H1 (cell line): ENCODE results near the gene FAM193A.

ENCODE experiments used
- ATF3 ChIP-seq: IDR thresholded peaks from 2 replicates; pipeline ENCODE4 v1.6.1; 2011; ENCODE audit warnings: low read depth, mild to moderate bottlenecking, low read length; ENCODE audit not compliant: insufficient read depth
- CBX8 ChIP-seq: fragments of 300-800, 300-1000 bp; sonication (generic); IDR thresholded peaks from 2 replicates; pipeline ENCODE4 v1.7.1; 2016; ENCODE audit warnings: low read depth, low read length, borderline replicate concordance
- CTCF ChIP-seq, 3 experiments: IDR thresholded peaks; 1 replicate in 2 of 3; 2 replicates in 1 of 3; pipeline versions ENCODE4 v1.5.1 to v1.6.1; 2011; ENCODE audit warnings: low read length in 3 of 3, mild to moderate bottlenecking in 3 of 3, inconsistent platforms in 2 of 3, low read depth in 1 of 3, moderate library complexity in 1 of 3; ENCODE audit not compliant: insufficient read depth in 1 of 3; ENCODE audit errors: control extremely low read depth in 1 of 3
- E2F6 ChIP-seq: IDR thresholded peaks from 2 replicates; pipeline ENCODE4 v1.6.1; 2012; ENCODE audit warnings: inconsistent platforms
- POLR2A ChIP-seq, 2 experiments: IDR thresholded peaks; 1 replicate in 1 of 2; 2 replicates in 1 of 2; pipeline ENCODE4 v1.6.1; 2011; ENCODE audit warnings: low read depth in 2 of 2, low read length in 2 of 2, mild to moderate bottlenecking in 2 of 2; ENCODE audit errors: control extremely low read depth in 1 of 2
- RFX5 ChIP-seq: IDR thresholded peaks from 2 replicates; pipeline ENCODE4 v1.6.1; 2011; ENCODE audit warnings: low read depth, low read length, improper control_type of control experiment, borderline replicate concordance

- TF ChIP-seq CTCF (IDR thresholded peaks at IDR 0.05; ENCODE audit: control extremely low read depth in 1 of 3, insufficient read depth in 1 of 3, low read depth in 1 of 3, low read length in 3 of 3) (no peak), ATF3 (no peak), E2F6 (no peak), RFX5 (no peak), CBX8 (no peak), POLR2A (IDR thresholded peaks at IDR 0.05; ENCODE audit: control extremely low read depth in 1 of 2, low read depth in 2 of 2, low read length in 2 of 2) (no peak)
Observed at GRCh38 chr4:2761035-2761923, 224.8 kb downstream of the FAM193A start.
